A549 (cell line): Measurements from ENCODE around the gene SUFU. TPM values are rescaled to one million over a fixed set of nuclear protein-coding genes. Genes with fewer than 3 reads are reported as not detected.

Experiments
- ATAC-seq, 2 experiments: fragments of 200-7000 bp in 1 of 2; fragments of >200 bp in 1 of 2; cut with Nextera tagmentation in 1 of 2; cut with Tn5 transposase in 1 of 2; 3 replicates each; pipeline versions ENCODE4 v1.8.0 to v1.9.1; 2018 to 2020; ENCODE audit warnings: mild to moderate bottlenecking in 1 of 2, moderate library complexity in 1 of 2
- CTCF ChIA-PET: fragments of 300-600 bp; sonication (Branson Sonifier 250); formaldehyde crosslinking; extraction: SDS; loops from one replicate; lab custom pipeline; 2021; ENCODE audit warnings: antibody characterized with exemption, inconsistent platforms; lab: Yijun Ruan, JAX
- POLR2A ChIA-PET: fragments of 350-600 bp; formaldehyde crosslinking; extraction: SDS; loops from one replicate; lab custom pipeline; 2021; ENCODE audit warnings: antibody characterized with exemption, inconsistent platforms; lab: Yijun Ruan, JAX
- DNase-seq, 2 experiments: peaks; one replicate each; pipeline versions ENCODE4 v3.0.0 to v3.0.0-alpha.2; 2011 to 2016; ENCODE audit warnings: low read depth in 1 of 2, low spot score in 1 of 2
- FAIRE-seq: peaks from 2 replicates; lab custom pipeline; 2011; peaks lifted over from hg19 to GRCh38; lab: Jason Lieb, UNC
- H3K27ac ChIP-seq, 2 experiments: fragments of >200 bp; sonication (Bioruptor Twin); formaldehyde crosslinking; 3 replicates each; pipeline ENCODE4 v1.5.1; 2016 to 2017
- H3K4me1 ChIP-seq: fragments of >200 bp; sonication (Bioruptor Twin); formaldehyde crosslinking; 3 replicates; pipeline ENCODE4 v1.6.1; 2016
- H3K4me2 ChIP-seq: fragments of >200 bp; sonication (Bioruptor Twin); formaldehyde crosslinking; 3 replicates; pipeline ENCODE4 v1.6.1; 2016
- H3K4me3 ChIP-seq: fragments of >200 bp; sonication (Bioruptor Twin); formaldehyde crosslinking; 3 replicates; pipeline ENCODE4 v1.5.1; 2016
- H3K9me3 ChIP-seq: fragments of >200 bp; sonication (Bioruptor Twin); formaldehyde crosslinking; 3 replicates; pipeline ENCODE4 v1.6.1; 2016
- ATOH8 ChIP-seq: fragments of 250-450 bp; sonication (Bioruptor Pico); IDR thresholded peaks from 2 replicates; pipeline ENCODE4 v1.5.0; 2020; ENCODE audit warnings: low read depth, mild to moderate bottlenecking, moderate library complexity
- CBX2 ChIP-seq: fragments of 200-600 bp; sonication (generic); IDR thresholded peaks from 2 replicates; pipeline ENCODE4 v1.6.1; 2016; ENCODE audit warnings: low read depth, mild to moderate bottlenecking, borderline replicate concordance
- CBX8 ChIP-seq: fragments of 200-600 bp; sonication (generic); IDR thresholded peaks from 2 replicates; pipeline ENCODE4 v1.6.1; 2016
- CEBPB ChIP-seq, 2 experiments: fragments of >200 bp in 1 of 2; sonication (Bioruptor Twin) in 1 of 2; formaldehyde crosslinking in 1 of 2; IDR thresholded peaks; 2 replicates each; pipeline ENCODE4 v1.6.1; 2012 to 2016
- CHD2 ChIP-seq: fragments of 150-350 bp; IDR thresholded peaks from 2 replicates; pipeline ENCODE4 v1.6.1; 2014; ENCODE audit warnings: low read length; ENCODE audit not compliant: partially characterized antibody
- CTCF ChIP-seq: fragments of >200 bp; sonication (Bioruptor Twin); formaldehyde crosslinking; IDR thresholded peaks from 3 replicates; pipeline ENCODE4 v1.5.1; 2016
- EP300 ChIP-seq, 2 experiments: fragments of >200 bp; sonication (Bioruptor Twin); formaldehyde crosslinking; IDR thresholded peaks; 2 replicates in 1 of 2; 3 replicates in 1 of 2; pipeline ENCODE4 v1.6.1; 2016 to 2017
- ESRRA ChIP-seq: fragments of 150-350 bp; IDR thresholded peaks from 2 replicates; pipeline ENCODE4 v1.6.1; 2014; ENCODE audit warnings: mild to moderate bottlenecking, low read length, borderline replicate concordance
- FOSB ChIP-seq: fragments of 250-450 bp; sonication (Bioruptor Pico); IDR thresholded peaks from 2 replicates; pipeline ENCODE4 v1.5.0; 2020; ENCODE audit warnings: mild to moderate bottlenecking, moderate library complexity
- GATA3 ChIP-seq: IDR thresholded peaks from 2 replicates; pipeline ENCODE4 v1.6.1; 2012; ENCODE audit warnings: borderline replicate concordance
- HEYL ChIP-seq: fragments of 250-450 bp; sonication (Bioruptor Pico); IDR thresholded peaks from 2 replicates; pipeline ENCODE4 v1.8.0; 2021; ENCODE audit warnings: mild to moderate bottlenecking, moderate library complexity
- HOXB13 ChIP-seq: fragments of 250-450 bp; sonication (Bioruptor Pico); IDR thresholded peaks from 2 replicates; pipeline ENCODE4 v1.5.0; 2020; ENCODE audit warnings: low read depth, mild to moderate bottlenecking, moderate library complexity
- HOXB5 ChIP-seq: fragments of 250-450 bp; sonication (Bioruptor Pico); IDR thresholded peaks from 2 replicates; pipeline ENCODE4 v1.5.0; 2020; ENCODE audit warnings: mild to moderate bottlenecking, moderate library complexity
- JUNB ChIP-seq: fragments of >200 bp; sonication (Bioruptor Twin); formaldehyde crosslinking; IDR thresholded peaks from 2 replicates; pipeline ENCODE4 v1.6.1; 2016
- KDM1A ChIP-seq: fragments of 200-600 bp; sonication (generic); IDR thresholded peaks from 2 replicates; pipeline ENCODE4 v1.6.1; 2016; ENCODE audit warnings: low read depth, mild to moderate bottlenecking
- MAZ ChIP-seq: fragments of 150-350 bp; IDR thresholded peaks from 2 replicates; pipeline ENCODE4 v1.6.1; 2014; ENCODE audit warnings: antibody characterized with exemption, low read depth, low read length, borderline replicate concordance
- MYC ChIP-seq: IDR thresholded peaks from 2 replicates; pipeline ENCODE4 v1.6.1; 2012; ENCODE audit warnings: mild to moderate bottlenecking, inconsistent platforms, low read length, improper control_type of control experiment, borderline replicate concordance
- POLR2A ChIP-seq: IDR thresholded peaks from 2 replicates; pipeline ENCODE4 v1.6.1; 2012; ENCODE audit warnings: mild to moderate bottlenecking, low read length
- POLR2AphosphoS2 ChIP-seq: conservative IDR thresholded peaks from 2 replicates; pipeline ENCODE4 v1.6.1; 2012; ENCODE audit warnings: low read length, improper control_type of control experiment, inconsistent platforms
- RAD21 ChIP-seq, 2 experiments: fragments of >200 bp in 1 of 2; sonication (Bioruptor Twin) in 1 of 2; formaldehyde crosslinking in 1 of 2; IDR thresholded peaks in 1 of 2; conservative IDR thresholded peaks in 1 of 2; 2 replicates in 1 of 2; 3 replicates in 1 of 2; pipeline ENCODE4 v1.6.1; 2012 to 2018; ENCODE audit warnings: inconsistent platforms in 1 of 2
- RNF2 ChIP-seq: fragments of 200-600 bp; sonication (generic); IDR thresholded peaks from 2 replicates; pipeline ENCODE4 v1.6.1; 2016; ENCODE audit warnings: low read depth, mild to moderate bottlenecking, antibody characterized with exemption, moderate library complexity, borderline replicate concordance
- SREBF2 ChIP-seq: fragments of 450-650 bp; IDR thresholded peaks from 2 replicates; pipeline ENCODE4 v1.6.1; 2014; ENCODE audit warnings: mild to moderate bottlenecking, moderate library complexity
- TFCP2L1 ChIP-seq: fragments of 250-450 bp; sonication (Bioruptor Pico); IDR thresholded peaks from 2 replicates; pipeline ENCODE4 v1.5.0; 2021; ENCODE audit warnings: mild to moderate bottlenecking
- ZC3H11A ChIP-seq: fragments of 450-650 bp; IDR thresholded peaks from 2 replicates; pipeline ENCODE4 v1.6.1; 2014; ENCODE audit warnings: antibody characterized with exemption, mild to moderate bottlenecking
- ZNF302 ChIP-seq: fragments of 250-450 bp; sonication (Bioruptor Pico); IDR thresholded peaks from 2 replicates; pipeline ENCODE4 v1.9.0; 2021; ENCODE audit warnings: inconsistent platforms, mild to moderate bottlenecking, moderate library complexity
- WGBS: methylation state at CpG from one replicate; pipeline ENCODE4 v1.1.6; 2017; ENCODE audit errors: missing lambda C conversion rate; 5-methylcytosine and 5-hydroxymethylcytosine counted together
- polyA plus RNA-seq, 4 experiments: library from polyadenylated mRNA; depleted of rRNA in 3 of 4; stranded (reverse); fragments of >200 nt; fragmentation: RNase III in 1 of 4; extraction: RNeasy Plus Mini Kit Qiagen cat#74134 plus additional on column Dnase treatment in 1 of 4; gene quantifications; 2 replicates in 3 of 4; 3 replicates in 1 of 4; pipeline ENCODE4 v1.2.3, GENCODE V29; 2011 to 2017
- TF ChIP-seq, protein P1 (sequence below): IDR thresholded peaks from 2 replicates; pipeline ENCODE4 v1.6.1; 2012; ENCODE audit warnings: low read depth, borderline replicate concordance

Gene SUFU
- polyA plus RNA-seq, 2 of the 4 experiments (the other 2 are of a cell fraction), result 3.7 to 5.5 TPM

DNA sequence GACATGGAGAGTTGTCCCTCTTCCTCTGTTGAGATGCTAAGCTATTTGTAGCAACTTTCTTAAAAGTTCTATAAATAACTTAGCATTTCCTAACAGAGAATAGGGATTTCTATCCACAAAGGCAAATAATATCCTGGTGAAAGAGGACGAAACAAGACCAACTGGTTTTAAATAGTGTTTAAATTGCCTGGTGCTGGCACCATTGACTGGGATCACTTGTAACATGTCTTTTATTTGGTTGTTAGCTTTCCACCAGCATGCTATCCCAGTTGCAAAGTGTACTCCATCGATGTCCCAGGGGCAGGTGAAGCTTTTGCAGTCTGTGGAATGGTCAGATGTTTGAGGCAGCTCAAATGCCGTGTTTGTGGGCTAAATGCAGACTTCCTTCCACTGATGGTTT lies 3.7 kb downstream of the SUFU start:
- no peak overlapping the region for H3K4me2 ChIP-seq
- H3K4me1 ChIP-seq, result peaks cover 8% of the 10 kb centered on the region; the same call in 2 of the 3 replicates
- ATAC-seq (no peak), DNase-seq (no peak), FAIRE-seq (no peak)
- TF ChIP-seq HOXB13 (CRISPR knock-in tag) (no peak), CHD2 (no peak), FOSB (CRISPR knock-in tag) (no peak), POLR2AphosphoS2 (no peak), MAZ (no peak), CTCF (no peak), KDM1A (no peak), EP300 (IDR thresholded peaks at IDR 0.05) (no peak), HOXB5 (CRISPR knock-in tag) (no peak), CEBPB (IDR thresholded peaks at IDR 0.05) (no peak), ZNF302 (CRISPR knock-in tag) (no peak), ESRRA (no peak), ATOH8 (CRISPR knock-in tag) (no peak), CBX8 (no peak), GATA3 (no peak)
- TF ChIP-seq, protein P1, sequence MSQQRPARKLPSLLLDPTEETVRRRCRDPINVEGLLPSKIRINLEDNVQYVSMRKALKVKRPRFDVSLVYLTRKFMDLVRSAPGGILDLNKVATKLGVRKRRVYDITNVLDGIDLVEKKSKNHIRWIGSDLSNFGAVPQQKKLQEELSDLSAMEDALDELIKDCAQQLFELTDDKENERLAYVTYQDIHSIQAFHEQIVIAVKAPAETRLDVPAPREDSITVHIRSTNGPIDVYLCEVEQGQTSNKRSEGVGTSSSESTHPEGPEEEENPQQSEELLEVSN, result no peak
- H3K4me3 ChIP-seq, result no peak overlapping the region
- CTCF ChIA-PET, result interaction anchor here (0.7 to 6.5 kb wide), 3 partner anchors 13 to 95 kb away, joined by 3 to 51 read pairs (median 3); no protein-coding TSS in a partner anchor
- no peak overlapping the region for H3K27ac ChIP-seq
- 69% methylated on average over 3 of the region's 3 CpGs for WGBS
- POLR2A ChIA-PET, result interaction anchor here (0.6 kb wide), 1 partner anchor 89 kb away, joined by 5 read pairs; no protein-coding TSS in a partner anchor
- no peaks in the 10 kb centered on the region for H3K9me3 ChIP-seq

DNA sequence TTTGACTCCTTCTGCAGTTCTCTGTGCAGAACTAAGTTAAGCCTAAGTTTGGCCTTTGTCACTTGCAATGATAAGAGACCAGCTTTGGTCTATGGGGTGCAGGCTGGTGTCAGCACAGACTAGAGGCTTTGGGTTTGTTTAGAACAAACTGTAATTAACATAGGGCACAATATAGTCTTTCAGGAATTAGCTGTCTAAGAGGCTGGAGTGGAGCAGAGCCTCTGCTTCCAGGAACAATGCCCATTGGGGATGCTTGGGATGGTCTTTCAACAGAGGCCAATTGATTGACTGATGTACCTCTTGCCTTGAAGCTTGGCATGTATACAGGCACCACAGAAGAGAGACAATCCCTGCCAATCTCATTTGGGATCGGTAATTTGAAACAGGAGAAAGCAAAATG lies 4.7 kb downstream of the SUFU start:
- no peak for TF ChIP-seq RNF2
- no peak for TF ChIP-seq HEYL (CRISPR knock-in tag)
- TF ChIP-seq TFCP2L1, result no peak
- TF ChIP-seq RAD21 (conservative IDR thresholded peaks at IDR 0.05 in 1 of 2, IDR thresholded peaks at IDR 0.05 in 1 of 2), result no peak
- TF ChIP-seq SREBF2, result no peak
- TF ChIP-seq POLR2A, result no peak
- TF ChIP-seq, protein P1, result no peak
- no peak for TF ChIP-seq JUNB
- TF ChIP-seq ZC3H11A, result no peak
- TF ChIP-seq MYC, result no peak
- TF ChIP-seq CBX2, result no peak
- CTCF ChIA-PET, result interaction anchor here (0.7 to 6.5 kb wide), 6 partner anchors 10 to 136 kb away, joined by 3 to 51 read pairs (median 4); partner anchors contain the start of gene TRIM8
- WGBS, result 95% methylated on average over 1 of the region's 1 CpG

More for the DNA sequence above, 4.7 kb downstream of the SUFU start:
- peaks cover 8% of the 10 kb centered on the region; the same call in 2 of the 3 replicates for H3K4me1 ChIP-seq
- no peak overlapping the region for H3K27ac ChIP-seq
- DNase-seq (no peak), ATAC-seq (no peak), FAIRE-seq (no peak)
- H3K4me2 ChIP-seq, result no peak overlapping the region
- POLR2A ChIA-PET, result no interaction called here
- H3K4me3 ChIP-seq, result no peak overlapping the region
- H3K9me3 ChIP-seq, result no peaks in the 10 kb centered on the region
